Loucy (cell line): ENCODE data around the gene FAM167B.
"Not testable (repeated sequence)": the region's sequence is repeated elsewhere in the genome, so short reads cannot be mapped to it uniquely, and the experiment has no call there.

ENCODE experiments used
- H2AFZ ChIP-seq: fragments of 200-600 bp; sonication (generic); 2 replicates; pipeline ENCODE4 v1.6.0; 2016; ENCODE audit warnings: antibody characterized with exemption, mild to moderate bottlenecking, low read length, moderate library complexity
- H3F3A ChIP-seq: fragments of 200-600 bp; 2 replicates; pipeline ENCODE4 v1.6.0; 2016; ENCODE audit warnings: antibody characterized with exemption, low read depth, mild to moderate bottlenecking
- H3K27me3 ChIP-seq: fragments of 200-600 bp; sonication (generic); 2 replicates; pipeline ENCODE4 v1.6.1; 2014; ENCODE audit warnings: low read length, mild to moderate bottlenecking; ENCODE audit not compliant: insufficient read depth, poor library complexity, severe bottlenecking
- H3K36me3 ChIP-seq: fragments of 200-600 bp; sonication (generic); 2 replicates; pipeline ENCODE4 v1.6.1; 2016; ENCODE audit warnings: low read length; ENCODE audit not compliant: insufficient read depth
- H3K4me1 ChIP-seq: fragments of 200-600 bp; sonication (generic); 2 replicates; pipeline ENCODE4 v1.5.1; 2014; ENCODE audit warnings: low read length, mild to moderate bottlenecking; ENCODE audit not compliant: insufficient read depth, poor library complexity, severe bottlenecking
- H3K4me2 ChIP-seq: fragments of 200-600 bp; sonication (generic); 2 replicates; pipeline ENCODE4 v1.6.0; 2014; ENCODE audit warnings: antibody characterized with exemption, low read length, low read depth, mild to moderate bottlenecking; ENCODE audit not compliant: poor library complexity, severe bottlenecking
- H3K4me3 ChIP-seq: fragments of 200-600 bp; sonication (generic); 2 replicates; pipeline ENCODE4 v1.5.1; 2014; ENCODE audit warnings: low read length, mild to moderate bottlenecking, mixed read lengths; ENCODE audit not compliant: poor library complexity, severe bottlenecking
- H3K79me2 ChIP-seq: fragments of 200-600 bp; sonication (generic); 2 replicates; pipeline ENCODE4 v1.6.1; 2014; ENCODE audit warnings: low read length; ENCODE audit not compliant: insufficient read depth
- H3K9ac ChIP-seq: fragments of 200-600 bp; sonication (generic); 2 replicates; pipeline ENCODE4 v1.6.0; 2014; ENCODE audit warnings: mild to moderate bottlenecking, low read depth, low read length, moderate library complexity; ENCODE audit not compliant: poor library complexity, severe bottlenecking
- H3K9me2 ChIP-seq: fragments of 200-600 bp; sonication (generic); replicated peaks from 2 replicates; pipeline ENCODE4 v1.6.1; 2016; ENCODE audit warnings: low read depth, low read length, mixed read lengths
- H3K9me3 ChIP-seq: fragments of 200-600 bp; sonication (generic); 2 replicates; pipeline ENCODE4 v1.6.1; 2014; ENCODE audit warnings: mild to moderate bottlenecking, antibody characterized with exemption, low read length, low read depth; ENCODE audit not compliant: insufficient read depth
- H4K20me1 ChIP-seq: fragments of 200-600 bp; sonication (generic); 2 replicates; pipeline ENCODE4 v1.6.0; 2014; ENCODE audit warnings: antibody characterized with exemption, low read length, mild to moderate bottlenecking; ENCODE audit not compliant: insufficient read depth, poor library complexity, severe bottlenecking
- CTCF ChIP-seq: fragments of 200-600 bp; sonication (generic); conservative IDR thresholded peaks from 2 replicates; pipeline ENCODE4 v1.5.1; 2014; ENCODE audit warnings: mild to moderate bottlenecking, antibody characterized with exemption, low read length
- EZH2phosphoT487 ChIP-seq: fragments of 200-600 bp; IDR thresholded peaks from 2 replicates; pipeline ENCODE4 v1.6.1; 2018; ENCODE audit warnings: antibody characterized with exemption, mild to moderate bottlenecking, moderate library complexity, borderline replicate concordance

Gene FAM167B

GRCh38 chr1:32291708-32292538, 44.9 kb downstream of the FAM167B start, which contains the start of gene HDAC1:
TSS of gene HDAC1 (plus strand) at chr1:32292083. CDS start at chr1:32292170, 87 bp downstream.
- Histone ChIP-seq H3K4me3 (peak within 1 kb of the TSS; percentile 86), H3K9me3 (no peaks in the 10 kb centered on the region), H3K79me2 (peaks cover 50% of the 10 kb centered on the region), H3K9me2 (no peaks in the 10 kb centered on the region), H2AFZ (peak within 1 kb of the TSS; percentile 91), H4K20me1 (peaks cover 37% of the 10 kb centered on the region), H3K4me2 (peak within 1 kb of the TSS; percentile 77), H3K9ac (peak within 1 kb of the TSS; percentile 88), H3K36me3 (no peaks in the 10 kb centered on the region), H3K27me3 (no peaks in the 10 kb centered on the region), H3K4me1 (peaks cover 46% of the 10 kb centered on the region), H3F3A (peaks cover 4% of the 10 kb centered on the region; the same call in 1 of the 2 replicates)
- no peak for TF ChIP-seq CTCF
- no peak for TF ChIP-seq EZH2phosphoT487

GRCh38 chr1:32298211-32298610, 51.2 kb downstream of the FAM167B start:
- peaks cover 34% of the 10 kb centered on the region for H3K4me1 ChIP-seq
- H4K20me1 ChIP-seq: peaks cover 69% of the 10 kb centered on the region
- not testable (repeated sequence) for H3K9me2 ChIP-seq, H3K9ac ChIP-seq, H3K4me3 ChIP-seq, H3K27me3 ChIP-seq, H3K9me3 ChIP-seq, H3F3A ChIP-seq, H2AFZ ChIP-seq, H3K4me2 ChIP-seq
- H3K79me2 ChIP-seq: peaks cover 99% of the 10 kb centered on the region
- peaks cover 19% of the 10 kb centered on the region; the same call in 1 of the 2 replicates for H3K36me3 ChIP-seq
